Fibroblast of skin of abdomen (primary cell): ENCODE results near the gene IRAK1BP1.
A peak's percentile ranks its signal among the peaks of the same experiment; 100 is the strongest.
"Not testable (repeated sequence)": the region's sequence is repeated elsewhere in the genome, so short reads cannot be mapped to it uniquely, and the experiment has no call there.

Experiments
- DNase-seq: peaks from one replicate; pipeline ENCODE4 v3.0.0-alpha.2; 2013

Gene IRAK1BP1

DNA sequence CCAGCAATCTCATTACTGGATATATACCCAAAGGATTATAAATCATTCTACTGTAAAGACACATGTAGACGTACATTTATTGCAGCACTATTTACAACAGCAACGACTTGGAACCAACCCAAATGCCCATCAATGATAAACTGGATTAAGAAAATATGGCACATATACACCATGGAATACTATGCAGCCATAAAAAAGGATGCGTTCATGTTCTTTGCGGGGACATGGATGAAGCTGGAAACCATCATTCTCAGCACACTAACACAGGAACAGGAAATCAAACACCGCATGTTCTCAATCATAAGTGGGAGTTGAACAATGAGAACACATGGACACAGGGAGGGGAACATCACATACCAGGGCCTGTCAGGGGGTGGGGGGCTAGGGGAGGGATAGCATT, 22.6 kb downstream of the IRAK1BP1 start:
- not testable (repeated sequence) for DNase-seq

DNA sequence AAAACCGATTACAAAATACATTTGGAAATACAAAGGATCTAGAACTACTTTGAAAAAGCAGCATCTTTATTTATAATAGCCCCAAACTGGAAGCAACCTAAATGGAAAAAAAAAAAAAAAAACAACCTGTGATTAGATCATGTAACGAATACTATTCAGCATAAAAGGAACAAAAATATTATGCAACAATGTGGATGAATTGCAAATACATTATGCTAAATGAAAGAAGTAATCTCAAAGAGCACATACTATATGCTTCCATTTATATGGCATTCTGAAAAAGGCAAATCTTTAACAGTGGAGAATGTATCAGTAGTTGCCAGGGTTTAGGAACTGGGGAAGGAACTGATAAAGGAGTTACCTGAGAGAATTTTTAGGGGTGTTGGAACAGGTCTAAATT, 28.9 kb downstream of the IRAK1BP1 start:
- no peak for DNase-seq

DNA sequence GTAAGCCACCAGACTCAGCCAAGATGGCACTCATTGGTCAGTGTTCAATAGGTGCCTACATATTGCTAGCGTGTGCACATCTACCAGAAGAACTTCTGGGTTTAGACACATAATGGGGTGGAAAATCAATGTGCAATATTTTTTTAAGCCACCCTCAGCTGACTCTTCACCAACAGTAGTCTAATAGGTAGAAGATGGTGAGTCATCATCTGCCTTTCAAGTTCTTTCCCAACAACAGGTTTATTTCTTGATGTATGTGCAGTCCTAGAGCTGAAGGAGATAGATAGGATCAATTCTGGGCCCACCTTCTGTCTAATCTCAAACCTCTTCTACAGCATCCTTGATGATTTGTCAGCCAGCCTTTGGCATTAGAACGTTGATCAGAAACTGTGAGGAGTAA, 41.3 kb downstream of the IRAK1BP1 start:
- DNase-seq = no peak

DNA sequence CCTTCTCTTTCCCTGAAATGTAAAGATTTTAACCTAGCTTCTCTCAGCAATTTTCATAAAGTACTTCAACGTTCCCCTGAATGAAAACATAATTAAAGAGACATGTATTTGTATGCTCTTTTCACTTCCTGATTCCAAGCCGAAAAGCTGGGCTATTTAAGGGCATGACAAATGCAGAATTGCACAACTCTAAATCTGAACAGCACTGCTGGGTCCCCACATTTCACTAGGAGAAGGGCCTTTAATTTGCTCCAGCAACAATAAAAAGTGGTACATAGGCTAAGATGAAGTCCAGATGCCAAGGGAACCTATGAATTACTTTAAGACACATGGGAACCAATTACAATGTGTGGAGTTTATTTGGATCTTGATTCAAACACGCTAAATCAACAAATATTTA, 42.0 kb downstream of the IRAK1BP1 start:
- DNase-seq = peak; percentile 80

DNA sequence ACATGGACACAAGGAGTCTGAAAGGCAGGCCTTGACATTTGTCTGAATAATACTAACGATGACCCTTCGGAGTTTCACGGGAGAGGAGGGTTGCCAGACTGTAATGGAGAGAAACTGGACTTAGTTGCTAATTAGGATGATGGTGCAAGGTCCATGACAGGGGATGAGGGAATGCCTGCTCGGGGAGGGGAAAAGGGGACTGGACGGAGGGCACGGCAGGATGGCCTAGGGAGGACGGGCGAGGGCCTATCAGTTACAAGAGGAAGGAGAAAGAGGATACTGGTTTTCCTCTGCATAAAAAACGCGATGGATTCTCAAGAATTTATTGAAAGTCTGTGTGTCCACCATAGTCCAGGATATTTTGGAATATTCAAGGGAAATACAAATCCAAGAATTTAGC, 42.7 kb downstream of the IRAK1BP1 start:
- no peak for DNase-seq

DNA sequence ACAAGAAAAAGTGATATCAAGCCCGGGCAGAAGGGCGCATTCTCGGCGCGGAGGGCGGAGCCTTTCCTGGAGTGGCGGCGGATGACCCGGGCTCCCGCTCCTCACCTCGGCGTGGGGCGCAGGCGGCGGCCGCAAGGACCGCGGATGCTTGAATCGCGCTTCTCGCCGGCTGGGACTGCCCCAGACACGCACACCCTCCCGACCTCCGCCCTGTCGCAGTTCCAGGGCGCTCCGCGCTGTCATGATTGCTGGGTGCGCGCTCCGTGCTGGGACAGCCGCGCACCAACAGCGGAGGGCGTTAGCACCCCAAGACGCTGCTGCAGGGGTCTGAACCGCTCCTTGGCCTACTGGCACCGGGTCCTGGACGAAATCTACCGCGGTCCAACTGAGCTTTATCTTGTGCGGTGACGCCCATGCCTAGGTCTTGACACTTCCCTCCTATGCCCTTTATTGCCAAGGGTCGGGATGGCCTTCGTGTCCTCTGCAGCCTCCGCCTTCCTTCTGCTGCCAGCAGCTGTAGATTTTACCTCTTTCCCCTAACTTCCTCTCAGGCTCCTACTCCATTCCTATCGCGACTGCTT, 43.3 kb downstream of the IRAK1BP1 start:
- DNase-seq = peak; percentile 13

DNA sequence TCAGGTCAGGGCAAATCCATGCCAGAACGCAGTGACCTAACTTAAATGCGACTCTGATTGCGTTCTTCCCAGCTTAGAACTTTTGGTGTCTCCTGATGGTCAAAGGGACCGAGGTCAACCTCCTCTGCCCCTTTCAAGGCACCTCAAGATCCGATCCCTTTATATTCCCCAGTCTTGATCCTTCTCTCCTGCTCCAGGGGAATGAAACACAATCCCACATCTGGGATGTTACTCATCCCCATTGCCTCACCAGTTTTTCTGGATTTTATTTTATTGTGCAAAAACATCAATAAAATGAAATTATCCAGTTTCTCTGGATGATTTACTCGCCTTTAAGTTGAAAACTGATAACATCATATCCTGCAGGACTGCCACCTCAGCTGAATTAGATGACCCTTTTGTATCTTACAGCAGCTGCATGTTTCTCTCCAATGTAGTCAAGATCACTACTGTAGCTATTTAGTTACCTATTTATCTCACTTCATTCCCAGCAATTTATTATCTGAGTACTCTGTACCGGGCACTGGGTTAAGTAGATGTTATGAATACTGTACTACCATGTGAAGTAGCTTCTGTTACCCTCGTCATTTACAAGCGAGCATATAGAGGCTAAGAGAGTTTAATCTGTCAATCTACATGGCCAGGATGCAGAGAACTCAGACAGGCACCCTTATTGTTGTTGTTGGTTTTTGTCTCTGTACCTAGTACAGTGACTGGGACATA, 44.0 kb downstream of the IRAK1BP1 start:
- DNase-seq = no peak

DNA sequence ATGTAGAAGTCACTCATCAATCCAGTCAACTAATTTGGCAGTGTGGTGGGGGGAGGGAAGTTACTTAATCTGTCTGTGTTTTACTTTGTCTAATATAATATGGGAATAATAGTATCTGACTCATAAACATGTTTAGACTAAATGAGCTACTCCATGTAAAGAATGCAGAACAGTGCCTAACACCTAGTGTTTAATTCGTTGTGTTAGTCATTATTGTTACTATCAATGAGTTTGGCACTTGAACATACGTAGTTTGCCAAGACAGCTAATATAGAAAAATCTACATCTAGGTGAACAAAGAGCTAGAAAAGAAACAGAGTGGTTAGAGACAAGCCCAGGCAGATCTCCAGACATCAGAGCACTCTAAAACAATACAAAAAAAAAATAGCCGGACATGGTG, 49.1 kb downstream of the IRAK1BP1 start:
- no peak for DNase-seq

DNA sequence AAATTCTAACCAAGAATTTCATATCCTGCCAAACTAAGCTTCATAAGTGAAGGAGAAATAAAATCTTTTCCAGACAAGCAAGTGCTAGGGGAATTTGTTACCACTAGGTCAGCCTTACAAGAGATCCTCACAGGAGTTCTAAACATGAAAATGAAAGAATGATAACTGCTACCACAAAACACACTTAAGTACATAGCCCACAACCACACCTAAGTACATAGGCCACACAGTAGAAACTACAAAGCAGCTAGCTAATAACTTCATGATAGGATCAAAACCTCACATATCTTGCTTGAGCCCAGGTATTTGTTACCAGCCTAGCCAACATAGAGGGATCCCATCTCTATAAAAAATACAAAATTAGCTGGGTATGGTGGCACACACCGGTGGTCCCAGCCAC, 50.4 kb downstream of the IRAK1BP1 start:
- DNase-seq = no peak

DNA sequence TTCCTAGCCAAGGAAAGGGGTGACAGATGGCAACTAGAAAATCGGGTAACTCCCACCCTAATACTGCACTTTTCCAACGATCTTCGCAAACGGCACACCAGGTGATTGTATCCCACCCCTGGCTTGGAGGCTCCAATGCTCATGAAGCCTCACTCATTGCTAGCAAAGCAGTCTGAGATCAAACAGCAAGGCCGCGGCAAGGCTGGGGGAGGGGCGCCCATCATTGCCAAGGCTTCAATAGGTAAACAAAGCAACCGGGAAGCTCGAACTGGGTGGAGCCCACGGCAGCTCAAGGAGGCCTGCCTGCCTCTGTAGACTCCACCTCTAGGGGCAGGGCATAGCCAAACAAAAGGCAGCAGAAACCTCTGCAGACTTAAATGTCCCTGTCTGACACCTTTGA, 53.8 kb downstream of the IRAK1BP1 start:
- DNase-seq = not testable (repeated sequence)

DNA sequence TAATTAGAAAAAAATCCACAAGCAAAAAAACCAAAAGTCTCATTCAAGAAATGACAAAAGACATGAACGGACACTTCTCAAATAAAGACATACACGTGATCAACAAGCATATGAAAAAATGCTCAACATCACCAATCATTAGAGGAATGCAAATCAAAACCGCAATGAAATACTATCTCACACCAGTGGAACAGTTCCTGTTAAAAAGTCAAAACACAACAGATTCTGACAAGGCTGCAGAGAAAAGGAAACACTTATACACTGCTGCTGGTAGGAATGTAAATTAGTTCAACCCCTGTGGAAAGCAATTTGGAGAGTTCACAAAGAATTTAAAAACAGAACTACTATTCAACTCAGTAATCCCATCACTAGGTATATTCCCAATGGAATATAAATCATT, 58.0 kb downstream of the IRAK1BP1 start:
- DNase-seq = no peak

DNA sequence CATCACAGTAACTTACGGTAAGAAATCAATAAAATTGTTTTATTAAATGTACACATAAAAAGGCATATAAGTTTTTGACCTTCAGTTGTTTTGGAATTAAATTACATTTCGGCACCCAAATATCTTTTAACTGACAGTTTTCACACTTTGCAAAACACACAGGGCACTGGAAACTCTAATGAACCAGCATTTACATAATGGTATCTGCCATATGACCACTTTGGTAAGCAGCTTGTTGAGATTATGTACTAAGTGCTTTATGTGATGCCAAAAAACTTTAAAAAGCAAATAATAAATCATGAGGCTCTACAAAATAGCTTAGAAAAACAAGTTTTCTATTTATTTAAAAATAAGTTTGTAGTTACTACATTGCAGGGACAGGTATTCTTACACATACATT, 68.2 kb downstream of the IRAK1BP1 start:
- no peak for DNase-seq

DNA sequence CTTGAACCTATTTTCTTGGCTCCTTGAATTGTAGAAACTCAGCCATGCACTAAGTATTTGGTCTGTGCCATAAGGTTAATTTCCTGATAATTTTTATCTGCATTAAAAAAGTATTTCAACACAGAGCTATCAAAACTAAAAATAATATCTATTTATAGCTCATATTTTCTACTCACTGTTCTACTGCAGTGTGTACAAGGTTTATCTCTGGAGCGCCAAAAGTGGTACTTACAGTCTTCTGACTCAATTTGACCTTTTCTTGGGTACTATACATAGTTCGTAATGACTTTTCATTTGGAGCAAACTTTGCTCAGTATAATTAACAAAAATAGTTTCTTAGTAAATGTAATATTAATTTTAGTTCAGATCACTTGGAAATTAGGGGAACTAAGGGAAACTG, 69.2 kb downstream of the IRAK1BP1 start:
- DNase-seq = no peak

DNA sequence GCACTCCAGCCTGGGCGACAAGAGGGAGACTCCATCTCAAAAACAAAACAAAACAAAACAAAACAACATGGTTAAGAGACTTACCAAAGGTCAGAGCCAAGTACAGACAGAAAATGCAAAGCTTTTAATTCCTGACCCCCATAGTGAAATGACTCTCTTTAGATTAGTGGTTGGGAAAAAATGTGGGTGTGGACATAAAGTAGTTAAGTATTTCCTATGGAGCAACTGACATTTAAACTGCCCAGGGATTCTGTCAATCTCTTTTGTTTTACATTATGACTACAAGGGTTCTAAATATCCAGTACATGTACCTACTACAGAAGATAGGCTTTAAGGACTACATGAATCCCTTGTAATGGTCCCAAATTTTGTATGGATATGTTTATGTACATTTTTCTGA, 75.1 kb downstream of the IRAK1BP1 start:
- peak; percentile 51 for DNase-seq

DNA sequence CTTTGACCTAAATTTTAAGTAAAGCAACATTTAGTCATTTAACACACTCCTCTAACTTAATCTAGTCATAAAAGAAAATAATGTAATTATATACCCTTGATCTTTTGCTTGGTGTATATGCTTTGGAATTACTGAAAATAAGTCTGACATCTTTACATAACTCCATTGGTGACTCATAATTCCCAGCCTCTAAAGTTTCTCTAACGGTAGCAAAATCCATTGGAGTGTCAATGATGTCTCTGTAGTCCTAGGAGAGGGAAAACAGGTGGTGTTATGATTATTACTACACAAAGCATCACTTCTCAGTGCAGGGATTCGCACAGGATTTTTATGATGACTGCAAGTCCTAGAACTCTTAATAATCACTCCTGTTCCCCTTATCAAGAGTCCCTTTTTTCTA, 80.2 kb downstream of the IRAK1BP1 start:
- no peak for DNase-seq

DNA sequence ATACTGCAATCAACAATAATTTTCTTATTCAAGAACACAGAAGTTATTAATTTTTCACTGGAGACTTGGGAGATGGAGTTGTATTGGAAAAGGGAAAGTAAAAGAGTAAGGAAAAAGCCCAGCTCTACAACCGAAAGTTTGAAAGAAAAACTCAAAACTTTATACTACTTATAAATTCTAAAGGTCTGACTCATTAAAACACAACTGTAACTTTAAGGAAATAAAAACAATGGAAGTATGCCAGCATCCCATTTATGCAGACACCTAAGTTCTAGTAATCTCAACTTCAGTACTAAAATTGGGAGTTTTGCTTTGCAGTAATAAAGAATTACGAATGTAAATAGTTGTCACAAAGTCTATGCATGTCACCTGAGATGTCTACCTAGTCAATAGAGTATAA, 80.6 kb downstream of the IRAK1BP1 start:
- DNase-seq = peak; percentile 22

DNA sequence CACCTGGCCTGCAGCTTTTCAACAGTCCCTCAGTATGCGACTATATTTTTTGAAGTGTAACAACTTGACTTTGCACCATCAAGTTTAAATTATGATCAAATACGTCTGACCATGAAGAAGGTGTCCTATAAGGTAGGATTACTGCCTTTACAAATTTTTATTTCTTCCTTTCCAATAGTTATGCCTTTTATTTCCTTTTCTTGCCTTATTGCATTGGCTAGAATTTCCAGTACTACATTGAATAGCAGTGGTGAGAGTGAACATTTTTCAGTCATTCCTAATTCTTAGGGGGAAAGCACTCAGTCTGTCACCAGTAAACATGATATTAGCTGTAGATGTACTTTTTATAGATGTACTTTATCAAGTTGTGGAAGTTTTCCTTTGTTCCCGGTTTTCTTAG, 81.4 kb downstream of the IRAK1BP1 start:
- no peak for DNase-seq

DNA sequence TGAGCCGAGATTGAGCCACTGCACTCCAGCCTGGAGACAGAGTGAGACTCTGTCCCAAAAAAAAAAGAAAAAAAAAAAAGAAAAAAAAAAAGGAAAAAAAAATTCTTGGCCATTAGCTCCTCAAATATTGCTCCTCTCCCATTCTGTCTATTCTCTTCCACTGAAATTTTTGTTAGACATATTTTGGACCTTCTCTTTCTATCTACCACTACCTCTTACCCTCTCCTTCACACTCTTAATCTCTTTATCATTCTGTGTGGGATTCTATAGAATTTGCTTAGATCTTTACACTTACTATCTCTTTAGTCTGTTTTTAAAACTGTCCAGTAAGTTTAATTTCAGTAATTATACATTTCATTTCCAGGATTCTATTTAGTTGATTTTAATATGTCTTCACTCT, 85.0 kb downstream of the IRAK1BP1 start:
- DNase-seq = no peak
